IMR-90 (cell line): ENCODE data around the gene ZNF853. TPM values are rescaled to one million over a fixed set of nuclear protein-coding genes. Genes with fewer than 3 reads are reported as not detected.

Source experiments
- ATAC-seq: fragments of 200-7000 bp; cut with Tn5 transposase; 2 replicates; pipeline ENCODE4 v1.9.1; 2020; ENCODE audit warnings: low read depth, mild to moderate bottlenecking, moderate library complexity
- BruUV-seq: library from RNA; stranded (reverse); fragments of 400-500 nt; replicated peaks from 2 replicates; lab custom pipeline; 2021; lab: Mats Ljungman, UMichigan
- CTCF ChIA-PET: fragments of 300-600 bp; formaldehyde crosslinking; extraction: SDS; loops from one replicate; lab custom pipeline; 2021; ENCODE audit warnings: antibody characterized with exemption; lab: Yijun Ruan, JAX
- POLR2A ChIA-PET: fragments of 300-600 bp; sonication (Branson Sonifier 250); formaldehyde crosslinking; loops from one replicate; lab custom pipeline; 2022; ENCODE audit warnings: antibody characterized with exemption; ENCODE audit not compliant: unreplicated experiment; lab: Charles Lee
- DNase-seq: peaks from one replicate; pipeline ENCODE4 v3.0.0; 2013
- H2AFZ ChIP-seq: replicated peaks from 2 replicates; pipeline ENCODE3; 2013; ENCODE audit warnings: low read length, mild to moderate bottlenecking; ENCODE audit not compliant: poor library complexity
- H2AK5ac ChIP-seq: 2 replicates; pipeline ENCODE4 v1.6.1; 2013; ENCODE audit warnings: low read depth, low read length, inconsistent platforms
- H2AK9ac ChIP-seq: replicated peaks from 2 replicates; pipeline ENCODE3; 2013; ENCODE audit warnings: mild to moderate bottlenecking, low read depth, low read length, moderate library complexity; ENCODE audit not compliant: poor library complexity
- H2BK120ac ChIP-seq: 2 replicates; pipeline ENCODE4 v1.6.1; 2013; ENCODE audit warnings: low read depth, low read length, inconsistent platforms
- H2BK15ac ChIP-seq: 3 replicates; pipeline ENCODE4 v1.6.1; 2013; ENCODE audit warnings: low read depth, low read length, inconsistent platforms
- H2BK20ac ChIP-seq: 2 replicates; pipeline ENCODE4 v1.6.1; 2013; ENCODE audit warnings: low read depth, mild to moderate bottlenecking, inconsistent platforms, low read length, moderate library complexity
- H2BK5ac ChIP-seq: 2 replicates; pipeline ENCODE4 v1.6.1; 2013; ENCODE audit warnings: mild to moderate bottlenecking, low read depth, low read length, inconsistent platforms; ENCODE audit not compliant: poor library complexity, severe bottlenecking
- H3K14ac ChIP-seq: replicated peaks from 2 replicates; pipeline ENCODE4 v1.6.1; 2013; ENCODE audit warnings: low read depth, low read length, inconsistent platforms
- H3K18ac ChIP-seq: 2 replicates; pipeline ENCODE4 v1.6.1; 2013; ENCODE audit warnings: low read depth, low read length, control low read depth
- H3K23ac ChIP-seq: 2 replicates; pipeline ENCODE4 v1.6.1; 2013; ENCODE audit warnings: low read depth, low read length, inconsistent platforms
- H3K27ac ChIP-seq: 2 replicates; pipeline ENCODE4 v1.5.1; 2013; ENCODE audit warnings: mild to moderate bottlenecking, control low read depth, low read length; ENCODE audit not compliant: insufficient read depth
- H3K27me3 ChIP-seq: 2 replicates; pipeline ENCODE4 v1.6.1; 2013; ENCODE audit warnings: low read length; ENCODE audit not compliant: control insufficient read depth, insufficient read depth
- H3K36me3 ChIP-seq: 2 replicates; pipeline ENCODE4 v1.6.1; 2013; ENCODE audit warnings: low read length, mixed read lengths; ENCODE audit not compliant: control insufficient read depth, insufficient read depth
- H3K4ac ChIP-seq: 2 replicates; pipeline ENCODE4 v1.6.1; 2013; ENCODE audit warnings: low read depth, low read length, inconsistent platforms
- H3K4me1 ChIP-seq: 2 replicates; pipeline ENCODE4 v1.6.1; 2013; ENCODE audit warnings: low read length, mixed read lengths; ENCODE audit not compliant: control insufficient read depth, insufficient read depth
- H3K4me2 ChIP-seq: 2 replicates; pipeline ENCODE4 v1.6.1; 2013; ENCODE audit warnings: low read depth, mild to moderate bottlenecking, control low read depth, low read length, moderate library complexity
- H3K4me3 ChIP-seq: 2 replicates; pipeline ENCODE4 v1.5.1; 2013; ENCODE audit warnings: low read depth, mild to moderate bottlenecking, control low read depth, low read length, moderate library complexity; ENCODE audit not compliant: insufficient read depth
- H3K56ac ChIP-seq: 2 replicates; pipeline ENCODE4 v1.6.1; 2013; ENCODE audit warnings: low read length, inconsistent platforms; ENCODE audit not compliant: insufficient read depth; ENCODE audit errors: extremely low read depth
- H3K79me1 ChIP-seq, 2 experiments: 2 replicates each; pipeline ENCODE4 v1.6.1; 2013; ENCODE audit warnings: low read length in 2 of 2, inconsistent platforms in 1 of 2, low read depth in 1 of 2
- H3K9ac ChIP-seq: 2 replicates; pipeline ENCODE4 v1.6.1; 2013; ENCODE audit warnings: low read depth, low read length, control low read depth
- H3K9me1 ChIP-seq: 2 replicates; pipeline ENCODE4 v1.6.1; 2013; ENCODE audit warnings: low read length, inconsistent platforms; ENCODE audit not compliant: insufficient read depth
- H3K9me3 ChIP-seq: 2 replicates; pipeline ENCODE4 v1.6.1; 2013; ENCODE audit warnings: low read length; ENCODE audit not compliant: control insufficient read depth, insufficient read depth
- H4K20me1 ChIP-seq: 2 replicates; pipeline ENCODE4 v1.6.1; 2013; ENCODE audit warnings: low read length, inconsistent platforms; ENCODE audit not compliant: insufficient read depth
- H4K5ac ChIP-seq: 2 replicates; pipeline ENCODE4 v1.6.1; 2013; ENCODE audit warnings: mild to moderate bottlenecking, low read depth, low read length, control low read depth
- H4K8ac ChIP-seq, 2 experiments: 2 replicates each; pipeline ENCODE4 v1.6.1; 2013; ENCODE audit warnings: low read depth in 2 of 2, low read length in 2 of 2, control low read depth in 1 of 2, inconsistent platforms in 1 of 2
- H4K91ac ChIP-seq: 2 replicates; pipeline ENCODE4 v1.6.1; 2013; ENCODE audit warnings: low read depth, low read length, inconsistent platforms; ENCODE audit not compliant: insufficient read depth
- BHLHE40 ChIP-seq: fragments of 150-350 bp; IDR thresholded peaks from 2 replicates; pipeline ENCODE4 v1.6.1; 2016; ENCODE audit warnings: mild to moderate bottlenecking, low read depth, low read length
- CEBPB ChIP-seq: IDR thresholded peaks from 2 replicates; pipeline ENCODE4 v1.6.1; 2012; ENCODE audit warnings: low read depth, low read length, improper control_type of control experiment
- CHD1 ChIP-seq: IDR thresholded peaks from 2 replicates; pipeline ENCODE4 v1.6.1; 2012; ENCODE audit warnings: low read depth, low read length, improper control_type of control experiment
- FOS ChIP-seq: fragments of 150-350 bp; IDR thresholded peaks from 2 replicates; pipeline ENCODE4 v1.6.1; 2016; ENCODE audit warnings: low read depth, low read length
- MAFK ChIP-seq: IDR thresholded peaks from 2 replicates; pipeline ENCODE4 v1.6.1; 2012; ENCODE audit warnings: low read depth, low read length, improper control_type of control experiment
- MAZ ChIP-seq: IDR thresholded peaks from 2 replicates; pipeline ENCODE4 v1.6.1; 2012; ENCODE audit warnings: low read depth, mild to moderate bottlenecking, low read length, improper control_type of control experiment, moderate library complexity, borderline replicate concordance
- NFE2L2 ChIP-seq: fragments of 150-350 bp; IDR thresholded peaks from 2 replicates; pipeline ENCODE4 v1.6.1; 2016; ENCODE audit warnings: low read depth, mild to moderate bottlenecking, low read length
- POLR2A ChIP-seq: IDR thresholded peaks from 2 replicates; pipeline ENCODE4 v1.6.1; 2012; ENCODE audit warnings: mild to moderate bottlenecking, low read depth, low read length
- RAD21 ChIP-seq: IDR thresholded peaks from 2 replicates; pipeline ENCODE4 v1.6.1; 2012; ENCODE audit warnings: low read length, improper control_type of control experiment
- RCOR1 ChIP-seq: IDR thresholded peaks from 2 replicates; pipeline ENCODE4 v1.6.1; 2012; ENCODE audit warnings: mild to moderate bottlenecking, low read length, improper control_type of control experiment; ENCODE audit not compliant: insufficient replicate concordance
- RFX5 ChIP-seq: IDR thresholded peaks from 2 replicates; pipeline ENCODE4 v1.8.0; 2012; ENCODE audit warnings: low read depth, mild to moderate bottlenecking, low read length, moderate library complexity
- SMC3 ChIP-seq: fragments of 150-350 bp; IDR thresholded peaks from 2 replicates; pipeline ENCODE4 v1.6.1; 2016; ENCODE audit warnings: low read depth, mild to moderate bottlenecking, antibody characterized with exemption, low read length, moderate library complexity
- WGBS, 2 experiments: methylation state at CpG; one replicate each; pipeline versions ENCODE4 v1.1.5 to v1.1.7; 2013; ENCODE audit warnings: missing lambda C conversion rate in 2 of 2; ENCODE audit not compliant: insufficient read length in 1 of 2; ENCODE audit errors: extremely low coverage in 2 of 2; 5-methylcytosine and 5-hydroxymethylcytosine counted together
- dilution Hi-C: fragments of 300-500 bp; cut with HindIII; formaldehyde crosslinking; loops from one replicate; pipeline ENCODE4 v1.14.3; 2018; ENCODE audit warnings: low sequenced_read_pairs; ENCODE audit not compliant: unreplicated experiment
- in situ Hi-C: fragments of 300-500 bp; cut with MboI; formaldehyde crosslinking; loops from 3 replicates; pipeline ENCODE4 v1.14.3; 2019; ENCODE audit warnings: low sequenced_read_pairs, inconsistent platforms, mixed read lengths
- intact Hi-C: fragments of 100-400 bp; cut with micrococcal nuclease; formaldehyde crosslinking; loops from 2 replicates; pipeline ENCODE4 v1.10.0; 2022
- polyA plus RNA-seq, 3 experiments: library from polyadenylated mRNA; depleted of rRNA; stranded (reverse); fragments of >200 nt; gene quantifications; 2 replicates each; pipeline ENCODE4 v1.2.3, GENCODE V29; 2012; ENCODE audit warnings: low replicate concordance in 1 of 3
- total RNA-seq: library from RNA; depleted of rRNA; stranded (reverse); fragments of >200 nt; gene quantifications from 2 replicates; pipeline ENCODE4 v1.2.3, GENCODE V29; 2012
- TF ChIP-seq, protein P1 (sequence below): fragments of 150-350 bp; IDR thresholded peaks from 2 replicates; pipeline ENCODE4 v1.6.1; 2017; ENCODE audit warnings: mild to moderate bottlenecking, antibody characterized with exemption, low read length, low read depth
- TF ChIP-seq, protein P2 (sequence below): fragments of 150-350 bp; IDR thresholded peaks from 2 replicates; pipeline ENCODE4 v1.6.1; 2016; ENCODE audit warnings: low read depth, mild to moderate bottlenecking, low read length, moderate library complexity, borderline replicate concordance

The ZNF853 gene
- total and polyA plus RNA-seq, 2 of the 4 experiments (the other 2 are of a cell fraction) = 3.4 TPM

DNA sequence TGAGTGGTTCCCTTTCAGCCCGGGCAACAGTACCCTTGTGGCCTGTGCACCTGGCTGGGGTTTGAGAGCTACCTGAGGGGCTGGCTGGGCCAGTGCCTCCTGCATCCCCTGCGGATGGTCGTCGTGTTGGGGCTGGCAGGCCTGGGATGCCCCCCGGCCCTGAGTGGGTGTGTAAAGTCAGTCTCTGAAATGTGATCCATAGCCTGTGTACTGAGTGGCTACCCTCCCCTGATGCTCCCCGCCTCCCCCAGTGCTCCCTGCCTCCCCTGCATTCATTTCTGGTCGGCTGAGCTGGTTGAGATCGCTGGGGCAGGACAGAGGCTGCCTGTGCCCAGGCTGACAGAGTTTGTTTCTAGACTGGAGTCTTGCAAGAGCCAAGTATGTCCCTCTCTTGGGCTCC lies 31.1 kb downstream of the ZNF853 start:
- Histone ChIP-seq H3K36me3 (peaks cover 75% of the 10 kb centered on the region), H2AK5ac (no peak overlapping the region), H4K5ac (no peak overlapping the region), H3K56ac (no peak overlapping the region), H2BK120ac (no peak overlapping the region), H3K27ac (no peak overlapping the region), H3K23ac (no peak overlapping the region), H3K4me2 (no peak overlapping the region), H3K79me1 (peaks cover 4 to 24% of the 10 kb centered on the region in 2 experiments; a peak in 3 of 4 replicates), H2BK15ac (no peak overlapping the region), H3K4me1 (no peaks in the 10 kb centered on the region), H3K9me3 (peaks cover 11% of the 10 kb centered on the region; the same call in 1 of the 2 replicates), H3K4me3 (no peak overlapping the region), H2AK9ac (no peak overlapping the region), H4K20me1 (peaks cover 9% of the 10 kb centered on the region; the same call in 1 of the 2 replicates), H3K14ac (no peak overlapping the region), H3K4ac (no peak overlapping the region), H3K9me1 (0 out of 2 replicates have a peak, but pooled peaks cover 3% of the 10 kb centered on the region), H3K18ac (no peak overlapping the region), H3K9ac (no peak overlapping the region), H4K8ac (no peak overlapping the region), H2BK20ac (no peak overlapping the region), H4K91ac (no peak overlapping the region), H2AFZ (no peak overlapping the region), H3K27me3 (no peaks in the 10 kb centered on the region), H2BK5ac (no peak overlapping the region)
- WGBS, 2 experiments = 89% methylated on average over 3 of the region's 8 CpGs; no CpG with 5 or more reads in 1 of the 2 experiments
- no peak; the same call in 1 of the 2 replicates for ATAC-seq
- no TSS peak for BruUV-seq
- dilution Hi-C loops (no loop called here), intact Hi-C loops (no loop called here), in situ Hi-C loops (no loop called here)
- CTCF ChIA-PET = no interaction called here
- POLR2A ChIA-PET = no interaction called here
- TF ChIP-seq FOS (no peak), BHLHE40 (no peak), MAFK (no peak), RCOR1 (no peak), CEBPB (no peak), SMC3 (no peak), CHD1 (no peak), NFE2L2 (no peak), RAD21 (no peak), MAZ (no peak), RFX5 (no peak), POLR2A (no peak)
- TF ChIP-seq, protein P1, sequence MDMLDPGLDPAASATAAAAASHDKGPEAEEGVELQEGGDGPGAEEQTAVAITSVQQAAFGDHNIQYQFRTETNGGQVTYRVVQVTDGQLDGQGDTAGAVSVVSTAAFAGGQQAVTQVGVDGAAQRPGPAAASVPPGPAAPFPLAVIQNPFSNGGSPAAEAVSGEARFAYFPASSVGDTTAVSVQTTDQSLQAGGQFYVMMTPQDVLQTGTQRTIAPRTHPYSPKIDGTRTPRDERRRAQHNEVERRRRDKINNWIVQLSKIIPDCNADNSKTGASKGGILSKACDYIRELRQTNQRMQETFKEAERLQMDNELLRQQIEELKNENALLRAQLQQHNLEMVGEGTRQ = no peak
- TF ChIP-seq, protein P2, sequence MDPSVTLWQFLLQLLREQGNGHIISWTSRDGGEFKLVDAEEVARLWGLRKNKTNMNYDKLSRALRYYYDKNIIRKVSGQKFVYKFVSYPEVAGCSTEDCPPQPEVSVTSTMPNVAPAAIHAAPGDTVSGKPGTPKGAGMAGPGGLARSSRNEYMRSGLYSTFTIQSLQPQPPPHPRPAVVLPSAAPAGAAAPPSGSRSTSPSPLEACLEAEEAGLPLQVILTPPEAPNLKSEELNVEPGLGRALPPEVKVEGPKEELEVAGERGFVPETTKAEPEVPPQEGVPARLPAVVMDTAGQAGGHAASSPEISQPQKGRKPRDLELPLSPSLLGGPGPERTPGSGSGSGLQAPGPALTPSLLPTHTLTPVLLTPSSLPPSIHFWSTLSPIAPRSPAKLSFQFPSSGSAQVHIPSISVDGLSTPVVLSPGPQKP = no peak
- DNase-seq = no peak
